Measurements from ENCODE around the gene AGBL4. TPM values are rescaled to one million over a fixed set of nuclear protein-coding genes. Genes with fewer than 3 reads are reported as not detected.

The AGBL4 gene
- total and polyA plus RNA-seq, 2 experiments from 2014 or later = not detected

DNA sequence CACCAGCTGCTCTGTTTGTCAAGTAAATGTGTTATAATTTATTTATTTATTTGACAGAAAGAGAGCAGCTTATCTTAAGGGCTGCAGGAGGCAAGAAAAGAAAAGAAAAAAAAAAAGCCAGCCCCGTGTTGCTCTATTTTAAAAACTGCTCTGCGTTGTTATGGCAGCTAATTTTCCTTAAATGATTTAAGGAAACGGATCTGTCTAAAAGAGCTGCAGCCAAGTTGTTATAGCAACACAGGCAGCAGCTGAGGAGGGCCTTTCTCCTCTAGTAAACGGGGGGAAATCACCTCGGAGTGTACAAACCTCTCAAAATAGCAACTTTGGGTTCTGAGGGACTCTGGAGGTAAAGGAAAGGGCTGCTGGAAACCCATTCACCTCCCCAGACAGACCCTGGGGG lies 1396.3 kb downstream of the AGBL4 start:
- TF ChIP-seq, protein P1, sequence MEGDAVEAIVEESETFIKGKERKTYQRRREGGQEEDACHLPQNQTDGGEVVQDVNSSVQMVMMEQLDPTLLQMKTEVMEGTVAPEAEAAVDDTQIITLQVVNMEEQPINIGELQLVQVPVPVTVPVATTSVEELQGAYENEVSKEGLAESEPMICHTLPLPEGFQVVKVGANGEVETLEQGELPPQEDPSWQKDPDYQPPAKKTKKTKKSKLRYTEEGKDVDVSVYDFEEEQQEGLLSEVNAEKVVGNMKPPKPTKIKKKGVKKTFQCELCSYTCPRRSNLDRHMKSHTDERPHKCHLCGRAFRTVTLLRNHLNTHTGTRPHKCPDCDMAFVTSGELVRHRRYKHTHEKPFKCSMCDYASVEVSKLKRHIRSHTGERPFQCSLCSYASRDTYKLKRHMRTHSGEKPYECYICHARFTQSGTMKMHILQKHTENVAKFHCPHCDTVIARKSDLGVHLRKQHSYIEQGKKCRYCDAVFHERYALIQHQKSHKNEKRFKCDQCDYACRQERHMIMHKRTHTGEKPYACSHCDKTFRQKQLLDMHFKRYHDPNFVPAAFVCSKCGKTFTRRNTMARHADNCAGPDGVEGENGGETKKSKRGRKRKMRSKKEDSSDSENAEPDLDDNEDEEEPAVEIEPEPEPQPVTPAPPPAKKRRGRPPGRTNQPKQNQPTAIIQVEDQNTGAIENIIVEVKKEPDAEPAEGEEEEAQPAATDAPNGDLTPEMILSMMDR (IDR thresholded peaks at IDR 0.05; ENCODE audit: low read depth, low read length) = no peak
- Histone ChIP-seq H3K4me1 (ENCODE audit: low read depth) (no peaks in the 10 kb centered on the region), H3K27ac (no peak overlapping the region), H3K36me3 (no peaks in the 10 kb centered on the region), H3K4me3 (no peak overlapping the region), H3K9me3 (ENCODE audit: low read depth) (no peaks in the 10 kb centered on the region), H3K27me3 (peaks cover 41% of the 10 kb centered on the region)
- DNase-seq (ENCODE audit: low read depth in 1 of 2, low spot score in 1 of 2) = no peak

DNA sequence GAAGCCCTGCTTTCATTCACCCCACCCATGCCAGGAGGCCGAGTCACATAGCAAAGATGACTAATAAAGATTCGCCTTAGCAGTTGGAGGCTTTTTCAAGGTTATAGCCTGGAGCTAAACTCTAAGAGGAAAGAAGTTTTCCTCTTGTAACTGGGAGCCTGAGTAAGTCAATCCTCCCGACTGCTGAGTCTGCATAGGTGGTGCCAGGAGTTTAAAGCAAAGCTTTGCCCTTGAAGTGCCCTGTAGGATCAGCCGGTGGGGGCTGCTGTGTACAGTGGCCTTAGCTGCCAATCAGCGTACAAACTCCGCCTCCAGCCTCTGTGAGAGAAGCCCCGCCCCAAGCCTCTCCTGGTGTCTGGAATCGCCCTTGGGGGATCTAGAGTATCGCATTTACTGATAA lies 1404.2 kb downstream of the AGBL4 start:
- H3K4me1 ChIP-seq (ENCODE audit: low read depth) = peaks cover 4% of the 10 kb centered on the region
- H3K27ac ChIP-seq = no peak overlapping the region
- no peak overlapping the region for H3K4me3 ChIP-seq
- peak in 1 of 2 donors; percentile 71 for DNase-seq (ENCODE audit: low read depth in 1 of 2, low spot score in 1 of 2)
- no peaks in the 10 kb centered on the region for H3K27me3 ChIP-seq
- no peaks in the 10 kb centered on the region for H3K36me3 ChIP-seq
- H3K9me3 ChIP-seq (ENCODE audit: low read depth) = no peaks in the 10 kb centered on the region
- TF ChIP-seq, protein P1 (IDR thresholded peaks at IDR 0.05; ENCODE audit: low read depth, low read length) = no peak

DNA sequence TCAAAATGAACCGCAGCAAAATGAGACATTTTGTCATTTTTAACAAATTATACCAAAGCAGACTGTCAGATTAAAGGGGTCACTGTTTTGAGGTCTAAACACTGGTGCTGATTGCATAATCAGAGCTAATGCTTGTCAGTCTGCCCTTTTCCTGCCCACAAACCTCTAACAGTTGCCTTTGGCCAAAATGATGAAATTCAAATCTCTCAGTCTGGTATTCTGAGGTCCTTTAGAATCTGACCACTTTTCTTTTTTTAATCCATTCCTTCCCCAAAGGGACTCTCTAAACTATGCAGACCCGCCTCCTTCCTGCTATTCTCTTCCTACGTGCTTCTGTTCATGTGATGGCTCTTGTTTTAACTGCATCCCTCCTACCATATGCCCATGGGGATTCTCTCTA lies 1406.5 kb downstream of the AGBL4 start:
- TF ChIP-seq, protein P1 (IDR thresholded peaks at IDR 0.05; ENCODE audit: low read depth, low read length) = no peak
- H3K9me3 ChIP-seq (ENCODE audit: low read depth) = no peaks in the 10 kb centered on the region
- H3K27me3 ChIP-seq = no peaks in the 10 kb centered on the region
- H3K27ac ChIP-seq = no peak overlapping the region
- peak in 1 of 2 donors; percentile 70 for DNase-seq (ENCODE audit: low read depth in 1 of 2, low spot score in 1 of 2)
- no peaks in the 10 kb centered on the region for H3K36me3 ChIP-seq
- H3K4me1 ChIP-seq (ENCODE audit: low read depth) = peaks cover 4% of the 10 kb centered on the region
- H3K4me3 ChIP-seq = no peak overlapping the region

DNA sequence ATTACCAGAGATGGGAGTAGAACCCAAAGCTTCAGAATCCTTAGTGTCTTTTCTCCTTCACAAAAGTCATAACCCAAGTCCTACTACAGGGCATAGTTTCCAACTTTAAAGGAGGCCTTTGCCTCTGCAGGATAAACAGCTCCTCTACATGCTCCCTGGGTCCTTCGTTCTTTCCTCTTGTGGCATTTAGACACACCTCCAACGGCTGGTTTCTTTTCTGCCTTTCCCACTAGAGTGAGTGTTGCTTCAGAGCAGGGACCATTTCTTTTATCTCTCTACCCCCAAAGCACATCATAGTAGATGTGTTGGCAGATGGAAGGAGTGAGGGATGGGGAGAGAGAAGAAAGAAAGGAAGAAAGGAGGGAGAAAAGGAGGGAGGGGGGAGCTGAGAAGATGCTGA lies 1407.0 kb downstream of the AGBL4 start:
- DNase-seq (ENCODE audit: low read depth in 1 of 2, low spot score in 1 of 2) = peak in 1 of 2 donors; percentile 7

DNA sequence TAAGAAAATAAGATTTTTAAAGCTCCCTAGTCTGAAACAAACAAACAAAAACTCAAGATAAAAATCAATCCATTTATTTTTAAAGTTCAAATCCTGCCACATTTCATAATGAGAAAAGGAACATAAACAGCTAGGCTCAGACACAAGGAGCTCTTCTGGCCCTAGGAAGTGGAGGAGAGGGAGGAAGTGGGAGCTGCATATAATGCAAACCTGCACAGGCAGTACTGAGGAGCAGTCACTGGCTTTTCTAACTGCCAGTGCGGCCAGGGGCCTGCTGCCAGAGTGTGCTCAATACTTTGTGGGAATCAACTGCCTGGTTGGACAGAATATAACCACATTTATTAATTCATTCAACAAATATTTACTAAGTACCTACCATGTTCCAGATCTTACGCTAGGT lies 1411.9 kb downstream of the AGBL4 start:
- no peak for DNase-seq (ENCODE audit: low read depth in 1 of 2, low spot score in 1 of 2)
- TF ChIP-seq, protein P1 (IDR thresholded peaks at IDR 0.05; ENCODE audit: low read depth, low read length) = no peak
- no peak overlapping the region for H3K4me3 ChIP-seq
- H3K4me1 ChIP-seq (ENCODE audit: low read depth) = no peaks in the 10 kb centered on the region
- H3K27me3 ChIP-seq = no peaks in the 10 kb centered on the region
- H3K27ac ChIP-seq = no peak overlapping the region
- no peaks in the 10 kb centered on the region for H3K36me3 ChIP-seq
- no peaks in the 10 kb centered on the region for H3K9me3 ChIP-seq (ENCODE audit: low read depth)

More for the DNA sequence above, 1407.0 kb downstream of the AGBL4 start:
- no peaks in the 10 kb centered on the region for H3K9me3 ChIP-seq (ENCODE audit: low read depth)
- H3K4me3 ChIP-seq = no peak overlapping the region
- no peak overlapping the region for H3K27ac ChIP-seq
- peaks cover 4% of the 10 kb centered on the region for H3K4me1 ChIP-seq (ENCODE audit: low read depth)
- TF ChIP-seq, protein P1 (IDR thresholded peaks at IDR 0.05; ENCODE audit: low read depth, low read length) = no peak
- no peaks in the 10 kb centered on the region for H3K36me3 ChIP-seq
- no peaks in the 10 kb centered on the region for H3K27me3 ChIP-seq

Data from cardiac muscle cell (in vitro differentiated cells and primary cell).